SU-DHL-6 (cell line): ENCODE measurements around the gene HS6ST1.

Source experiments
- H2AFZ ChIP-seq: fragments of 200-600 bp; sonication (generic); 2 replicates; pipeline ENCODE4 v1.6.1; 2014; ENCODE audit warnings: low read depth, mild to moderate bottlenecking, moderate library complexity, mixed read lengths, antibody characterized with exemption, low read length; ENCODE audit not compliant: severe bottlenecking
- H3F3A ChIP-seq: fragments of 200-600 bp; shearing (Covaris generic); 2 replicates; pipeline ENCODE4 v1.6.0; 2016; ENCODE audit warnings: antibody characterized with exemption, mild to moderate bottlenecking; ENCODE audit not compliant: insufficient read depth
- H3K27ac ChIP-seq: fragments of 200-600 bp; sonication (generic); 2 replicates; pipeline ENCODE4 v1.5.1; 2016; ENCODE audit warnings: low read depth, mild to moderate bottlenecking, low read length, moderate library complexity, mixed read lengths
- H3K27me3 ChIP-seq: fragments of 200-600 bp; sonication (generic), shearing (Covaris generic); 2 replicates; pipeline ENCODE4 v1.6.0; 2014; ENCODE audit warnings: mild to moderate bottlenecking, low read length
- H3K36me3 ChIP-seq: fragments of 200-600 bp; sonication (generic); 2 replicates; pipeline ENCODE4 v1.6.1; 2014; ENCODE audit warnings: mild to moderate bottlenecking, low read length, mixed read lengths
- H3K4me2 ChIP-seq: fragments of 300-600, 200-600 bp; shearing (Covaris generic), sonication (generic); 2 replicates; pipeline ENCODE4 v1.6.0; 2014; ENCODE audit warnings: low read length, low read depth, mild to moderate bottlenecking; ENCODE audit not compliant: poor library complexity, severe bottlenecking
- H3K4me3 ChIP-seq: fragments of 200-600 bp; sonication (generic); 2 replicates; pipeline ENCODE4 v1.5.1; 2014; ENCODE audit warnings: antibody characterized with exemption, low read length, mild to moderate bottlenecking, mixed read lengths; ENCODE audit not compliant: insufficient read depth, poor library complexity, severe bottlenecking
- H3K79me2 ChIP-seq: fragments of 200-600 bp; sonication (generic); 2 replicates; pipeline ENCODE4 v1.6.1; 2014; ENCODE audit warnings: mild to moderate bottlenecking, low read length, moderate library complexity; ENCODE audit not compliant: insufficient read depth
- H3K9ac ChIP-seq: fragments of 200-600 bp; sonication (generic); 2 replicates; pipeline ENCODE4 v1.7.0; 2014; ENCODE audit warnings: mild to moderate bottlenecking, low read length
- H3K9me2 ChIP-seq: fragments of 200-600 bp; sonication (generic); replicated peaks from 2 replicates; pipeline ENCODE4 v1.6.1; 2014; ENCODE audit warnings: low read length; ENCODE audit not compliant: insufficient read depth
- H3K9me3 ChIP-seq: fragments of 200-600 bp; sonication (generic); 2 replicates; pipeline ENCODE4 v1.6.1; 2014; ENCODE audit warnings: low read length, mixed read lengths; ENCODE audit not compliant: insufficient read depth
- H4K20me1 ChIP-seq: fragments of 200-600 bp; sonication (generic); 2 replicates; pipeline ENCODE4 v1.6.1; 2014; ENCODE audit warnings: low read depth, mild to moderate bottlenecking, antibody characterized with exemption, low read length, moderate library complexity, mixed read lengths
- EZH2phosphoT487 ChIP-seq: fragments of 200-600 bp; sonication (generic), shearing (Covaris generic); conservative IDR thresholded peaks from 2 replicates; pipeline ENCODE4 v1.6.1; 2018; ENCODE audit warnings: mild to moderate bottlenecking, antibody characterized with exemption, low read length, moderate library complexity, mixed read lengths
- TF ChIP-seq, protein P1 (sequence below): fragments of 200-600 bp; sonication (generic); IDR thresholded peaks from one replicate; pipeline ENCODE4 v1.5.1; 2017; ENCODE audit warnings: antibody characterized with exemption, mild to moderate bottlenecking, low read length, moderate library complexity; ENCODE audit not compliant: insufficient read depth, poor library complexity, severe bottlenecking

The HS6ST1 gene

DNA sequence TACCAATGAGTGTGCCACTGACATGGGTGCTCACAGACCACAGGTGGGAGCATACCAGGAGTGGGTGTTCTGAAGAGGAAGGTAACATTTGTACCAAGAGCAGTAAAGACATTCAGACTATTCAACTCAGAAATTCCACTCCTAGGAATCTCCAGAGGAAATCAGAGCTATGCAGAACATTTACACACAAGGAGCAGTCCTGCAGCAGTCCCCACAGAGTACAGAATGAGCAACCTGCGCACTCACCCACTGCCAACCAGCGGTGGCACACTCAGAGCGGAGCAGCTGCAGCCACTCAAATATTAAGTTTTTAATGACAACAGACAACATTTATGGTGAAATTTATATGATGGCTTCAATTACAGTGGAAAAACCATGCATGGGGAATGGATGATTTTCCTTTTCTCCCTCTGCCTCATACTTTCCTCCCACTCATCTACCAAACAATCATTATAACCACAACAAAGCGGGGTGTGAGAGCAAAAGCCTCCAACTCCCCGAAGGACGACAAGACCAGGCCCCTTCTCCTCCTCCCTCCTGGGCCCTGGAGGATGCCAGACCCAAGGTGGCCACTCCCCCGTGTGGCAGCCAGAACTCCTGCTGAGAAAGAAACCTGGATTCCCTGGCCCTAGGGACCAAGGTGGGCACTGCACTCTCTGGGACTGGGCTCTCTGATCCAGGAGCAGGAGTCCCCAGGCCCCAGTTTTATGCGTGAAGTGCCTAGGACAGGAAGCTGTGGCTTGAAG is 5.4 kb downstream of the HS6ST1 start:
- Histone ChIP-seq H4K20me1 (peaks cover 6% of the 10 kb centered on the region; the same call in 1 of the 2 replicates), H3K9me3 (no peaks in the 10 kb centered on the region), H3K27me3 (no peaks in the 10 kb centered on the region), H2AFZ (no peak overlapping the region), H3K4me3 (no peak overlapping the region), H3K4me2 (no peak overlapping the region), H3F3A (no peaks in the 10 kb centered on the region), H3K36me3 (no peaks in the 10 kb centered on the region), H3K27ac (no peak overlapping the region), H3K9me2 (no peaks in the 10 kb centered on the region), H3K9ac (no peak overlapping the region), H3K79me2 (peaks cover 27% of the 10 kb centered on the region)
- no peak for TF ChIP-seq EZH2phosphoT487
- TF ChIP-seq, protein P1, sequence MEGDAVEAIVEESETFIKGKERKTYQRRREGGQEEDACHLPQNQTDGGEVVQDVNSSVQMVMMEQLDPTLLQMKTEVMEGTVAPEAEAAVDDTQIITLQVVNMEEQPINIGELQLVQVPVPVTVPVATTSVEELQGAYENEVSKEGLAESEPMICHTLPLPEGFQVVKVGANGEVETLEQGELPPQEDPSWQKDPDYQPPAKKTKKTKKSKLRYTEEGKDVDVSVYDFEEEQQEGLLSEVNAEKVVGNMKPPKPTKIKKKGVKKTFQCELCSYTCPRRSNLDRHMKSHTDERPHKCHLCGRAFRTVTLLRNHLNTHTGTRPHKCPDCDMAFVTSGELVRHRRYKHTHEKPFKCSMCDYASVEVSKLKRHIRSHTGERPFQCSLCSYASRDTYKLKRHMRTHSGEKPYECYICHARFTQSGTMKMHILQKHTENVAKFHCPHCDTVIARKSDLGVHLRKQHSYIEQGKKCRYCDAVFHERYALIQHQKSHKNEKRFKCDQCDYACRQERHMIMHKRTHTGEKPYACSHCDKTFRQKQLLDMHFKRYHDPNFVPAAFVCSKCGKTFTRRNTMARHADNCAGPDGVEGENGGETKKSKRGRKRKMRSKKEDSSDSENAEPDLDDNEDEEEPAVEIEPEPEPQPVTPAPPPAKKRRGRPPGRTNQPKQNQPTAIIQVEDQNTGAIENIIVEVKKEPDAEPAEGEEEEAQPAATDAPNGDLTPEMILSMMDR = no peak

DNA sequence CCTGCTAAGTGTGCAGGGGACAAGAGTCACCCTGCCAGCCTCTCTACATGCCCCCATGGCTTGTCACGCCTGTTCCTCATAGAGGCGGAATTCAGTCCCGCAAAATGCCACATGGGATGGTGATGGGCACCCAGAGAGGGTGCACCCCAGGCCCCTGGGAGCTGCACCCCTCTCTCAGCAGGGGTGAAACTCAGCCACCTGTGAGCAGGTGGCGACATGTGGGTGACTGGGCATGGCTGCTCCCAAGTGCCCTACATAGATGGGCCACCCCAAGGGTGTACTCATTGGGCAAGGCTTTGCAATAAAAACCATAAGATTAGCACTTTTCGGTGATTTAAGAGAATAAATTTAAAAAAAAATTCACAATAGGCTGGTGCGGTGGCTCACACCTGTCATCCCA is 6.3 kb downstream of the HS6ST1 start:
- no peaks in the 10 kb centered on the region for H3K36me3 ChIP-seq
- no peak for TF ChIP-seq EZH2phosphoT487
- TF ChIP-seq, protein P1 = no peak

DNA sequence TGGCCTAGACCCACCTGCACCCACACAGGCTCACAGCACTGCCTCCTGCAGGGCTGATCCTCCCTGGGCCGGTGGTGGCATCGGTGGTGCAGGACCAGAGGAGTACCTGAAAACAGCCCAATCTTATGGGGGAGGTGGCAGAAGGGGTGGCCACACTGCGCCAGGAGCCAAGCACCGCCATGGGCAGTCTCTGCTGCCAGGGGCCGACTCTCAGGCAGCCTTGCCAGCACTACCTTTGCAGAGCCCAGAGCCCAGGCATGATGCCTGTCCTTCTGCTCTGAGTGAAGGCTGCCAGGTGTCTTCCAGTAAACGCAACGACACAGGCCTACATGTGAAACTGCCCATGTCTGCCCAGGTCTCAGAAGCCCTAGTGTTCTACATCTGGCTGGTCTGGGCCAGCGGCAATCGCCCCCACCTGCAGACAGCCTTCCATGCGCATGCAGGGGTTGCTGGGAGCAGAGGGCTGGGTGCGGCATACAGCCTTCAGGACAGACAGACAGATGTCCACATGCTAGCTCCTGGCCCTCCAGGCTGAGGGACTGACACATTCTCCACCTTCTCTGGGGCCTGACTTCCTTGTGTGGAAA is 6.8 kb downstream of the HS6ST1 start:
- Histone ChIP-seq H3K9me3 (no peaks in the 10 kb centered on the region), H3K4me3 (no peak overlapping the region), H3K9me2 (no peaks in the 10 kb centered on the region), H3K27me3 (no peaks in the 10 kb centered on the region), H2AFZ (no peak overlapping the region), H3K79me2 (peaks cover 23% of the 10 kb centered on the region), H3F3A (no peaks in the 10 kb centered on the region), H3K9ac (no peak overlapping the region), H3K4me2 (no peak overlapping the region), H3K27ac (no peak overlapping the region), H3K36me3 (no peaks in the 10 kb centered on the region), H4K20me1 (peaks cover 6% of the 10 kb centered on the region; the same call in 1 of the 2 replicates)
- TF ChIP-seq, protein P1 = no peak
- no peak for TF ChIP-seq EZH2phosphoT487

More for the DNA sequence above, 6.3 kb downstream of the HS6ST1 start:
- no peak overlapping the region for H2AFZ ChIP-seq
- H3K9me3 ChIP-seq = no peaks in the 10 kb centered on the region
- no peaks in the 10 kb centered on the region for H3K9me2 ChIP-seq
- H3K4me2 ChIP-seq = no peak overlapping the region
- H4K20me1 ChIP-seq = peaks cover 6% of the 10 kb centered on the region; the same call in 1 of the 2 replicates
- no peak overlapping the region for H3K4me3 ChIP-seq
- no peak overlapping the region for H3K9ac ChIP-seq
- H3F3A ChIP-seq = no peaks in the 10 kb centered on the region
- H3K79me2 ChIP-seq = peaks cover 27% of the 10 kb centered on the region
- no peak overlapping the region for H3K27ac ChIP-seq
- H3K27me3 ChIP-seq = no peaks in the 10 kb centered on the region
